ENCODE data around the gene FBXO46. TPM values are rescaled to one million over a fixed set of nuclear protein-coding genes. Genes with fewer than 3 reads are reported as not detected.

FBXO46 gene
- total and polyA plus RNA-seq, 2 of the 13 experiments (the other 11 are each of a cell fraction or from before 2014, with no cell fraction given): 6.2 to 6.4 TPM

DNA sequence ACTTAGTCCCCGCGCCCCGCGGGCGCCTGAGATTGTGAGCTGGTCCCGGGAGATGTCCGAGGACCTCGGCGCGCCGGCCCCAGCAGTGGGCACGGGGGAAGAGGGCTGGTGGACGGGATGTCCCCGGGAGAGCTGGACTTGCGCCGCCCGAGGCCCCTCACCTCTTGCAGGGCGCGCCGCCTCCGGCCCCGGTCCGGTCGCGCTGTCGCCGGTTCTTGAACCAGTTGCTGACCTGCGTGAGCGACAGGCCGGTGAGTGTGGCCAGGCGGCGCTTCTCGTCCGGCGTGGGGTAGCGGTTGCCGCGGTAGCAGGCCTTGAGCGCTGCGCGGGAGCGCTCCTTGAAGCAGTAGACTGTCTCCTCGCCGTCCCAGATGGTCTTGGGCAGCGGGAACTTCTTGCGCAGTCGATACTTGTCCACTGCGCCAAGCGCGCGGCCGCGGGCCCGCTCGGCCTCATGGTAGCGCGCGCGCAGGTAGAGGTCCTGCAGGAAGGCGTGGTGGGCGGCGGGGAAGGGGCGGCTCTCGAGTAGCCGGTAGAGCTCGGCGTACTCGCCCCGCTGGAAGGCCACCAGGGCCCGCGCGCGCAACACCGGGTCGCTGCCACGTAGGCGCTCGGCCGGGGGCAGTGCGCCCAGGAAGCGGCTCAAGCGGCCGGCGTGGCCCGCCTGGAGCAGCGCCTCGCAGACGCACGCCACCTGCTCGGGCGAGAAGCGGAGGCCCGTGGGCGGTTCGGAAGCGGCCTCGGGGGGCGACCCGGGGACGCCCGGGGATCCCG is 37.4 kb upstream of the FBXO46 start (continued):
- no peak for TF ChIP-seq CREM (IDR thresholded peaks at IDR 0.05)
- TF ChIP-seq CREM (CRISPR knock-in tag; IDR thresholded peaks at IDR 0.05): no peak
- TF ChIP-seq ZNF737 (CRISPR knock-in tag; IDR thresholded peaks at IDR 0.05; ENCODE audit: borderline replicate concordance): no peak
- no peak for TF ChIP-seq PHF5A (CRISPR knock-in tag; IDR thresholded peaks at IDR 0.05; ENCODE audit: low read depth, unreplicated experiment)
- TF ChIP-seq, protein P1, sequence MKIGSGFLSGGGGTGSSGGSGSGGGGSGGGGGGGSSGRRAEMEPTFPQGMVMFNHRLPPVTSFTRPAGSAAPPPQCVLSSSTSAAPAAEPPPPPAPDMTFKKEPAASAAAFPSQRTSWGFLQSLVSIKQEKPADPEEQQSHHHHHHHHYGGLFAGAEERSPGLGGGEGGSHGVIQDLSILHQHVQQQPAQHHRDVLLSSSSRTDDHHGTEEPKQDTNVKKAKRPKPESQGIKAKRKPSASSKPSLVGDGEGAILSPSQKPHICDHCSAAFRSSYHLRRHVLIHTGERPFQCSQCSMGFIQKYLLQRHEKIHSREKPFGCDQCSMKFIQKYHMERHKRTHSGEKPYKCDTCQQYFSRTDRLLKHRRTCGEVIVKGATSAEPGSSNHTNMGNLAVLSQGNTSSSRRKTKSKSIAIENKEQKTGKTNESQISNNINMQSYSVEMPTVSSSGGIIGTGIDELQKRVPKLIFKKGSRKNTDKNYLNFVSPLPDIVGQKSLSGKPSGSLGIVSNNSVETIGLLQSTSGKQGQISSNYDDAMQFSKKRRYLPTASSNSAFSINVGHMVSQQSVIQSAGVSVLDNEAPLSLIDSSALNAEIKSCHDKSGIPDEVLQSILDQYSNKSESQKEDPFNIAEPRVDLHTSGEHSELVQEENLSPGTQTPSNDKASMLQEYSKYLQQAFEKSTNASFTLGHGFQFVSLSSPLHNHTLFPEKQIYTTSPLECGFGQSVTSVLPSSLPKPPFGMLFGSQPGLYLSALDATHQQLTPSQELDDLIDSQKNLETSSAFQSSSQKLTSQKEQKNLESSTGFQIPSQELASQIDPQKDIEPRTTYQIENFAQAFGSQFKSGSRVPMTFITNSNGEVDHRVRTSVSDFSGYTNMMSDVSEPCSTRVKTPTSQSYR (CRISPR knock-in tag; IDR thresholded peaks at IDR 0.05; ENCODE audit: borderline replicate concordance): no peak
- no peak for TF ChIP-seq ZNF615 (CRISPR knock-in tag; IDR thresholded peaks at IDR 0.05; ENCODE audit: borderline replicate concordance)
- TF ChIP-seq MEIS2 (CRISPR knock-in tag; IDR thresholded peaks at IDR 0.05): no peak
- TF ChIP-seq, protein P2, sequence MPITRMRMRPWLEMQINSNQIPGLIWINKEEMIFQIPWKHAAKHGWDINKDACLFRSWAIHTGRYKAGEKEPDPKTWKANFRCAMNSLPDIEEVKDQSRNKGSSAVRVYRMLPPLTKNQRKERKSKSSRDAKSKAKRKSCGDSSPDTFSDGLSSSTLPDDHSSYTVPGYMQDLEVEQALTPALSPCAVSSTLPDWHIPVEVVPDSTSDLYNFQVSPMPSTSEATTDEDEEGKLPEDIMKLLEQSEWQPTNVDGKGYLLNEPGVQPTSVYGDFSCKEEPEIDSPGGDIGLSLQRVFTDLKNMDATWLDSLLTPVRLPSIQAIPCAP (CRISPR knock-in tag; IDR thresholded peaks at IDR 0.05; ENCODE audit: low read depth): no peak
- no peak for TF ChIP-seq ZBTB7B (CRISPR knock-in tag; IDR thresholded peaks at IDR 0.05)
- TF ChIP-seq, protein P3, sequence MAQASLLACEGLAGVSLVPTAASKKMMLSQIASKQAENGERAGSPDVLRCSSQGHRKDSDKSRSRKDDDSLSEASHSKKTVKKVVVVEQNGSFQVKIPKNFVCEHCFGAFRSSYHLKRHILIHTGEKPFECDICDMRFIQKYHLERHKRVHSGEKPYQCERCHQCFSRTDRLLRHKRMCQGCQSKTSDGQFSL (CRISPR knock-in tag; IDR thresholded peaks at IDR 0.05): no peak
- TF ChIP-seq, protein P4, sequence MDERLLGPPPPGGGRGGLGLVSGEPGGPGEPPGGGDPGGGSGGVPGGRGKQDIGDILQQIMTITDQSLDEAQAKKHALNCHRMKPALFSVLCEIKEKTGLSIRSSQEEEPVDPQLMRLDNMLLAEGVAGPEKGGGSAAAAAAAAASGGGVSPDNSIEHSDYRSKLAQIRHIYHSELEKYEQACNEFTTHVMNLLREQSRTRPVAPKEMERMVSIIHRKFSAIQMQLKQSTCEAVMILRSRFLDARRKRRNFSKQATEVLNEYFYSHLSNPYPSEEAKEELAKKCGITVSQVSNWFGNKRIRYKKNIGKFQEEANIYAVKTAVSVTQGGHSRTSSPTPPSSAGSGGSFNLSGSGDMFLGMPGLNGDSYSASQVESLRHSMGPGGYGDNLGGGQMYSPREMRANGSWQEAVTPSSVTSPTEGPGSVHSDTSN (CRISPR knock-in tag; IDR thresholded peaks at IDR 0.05): no peak
- TF ChIP-seq SRSF1 (optimal IDR thresholded peaks at IDR 0.05; ENCODE audit: low read depth, low read length): peak; percentile 32
- no peak for TF ChIP-seq ADNP (CRISPR knock-in tag; IDR thresholded peaks at IDR 0.05)
- TF ChIP-seq, protein P5, sequence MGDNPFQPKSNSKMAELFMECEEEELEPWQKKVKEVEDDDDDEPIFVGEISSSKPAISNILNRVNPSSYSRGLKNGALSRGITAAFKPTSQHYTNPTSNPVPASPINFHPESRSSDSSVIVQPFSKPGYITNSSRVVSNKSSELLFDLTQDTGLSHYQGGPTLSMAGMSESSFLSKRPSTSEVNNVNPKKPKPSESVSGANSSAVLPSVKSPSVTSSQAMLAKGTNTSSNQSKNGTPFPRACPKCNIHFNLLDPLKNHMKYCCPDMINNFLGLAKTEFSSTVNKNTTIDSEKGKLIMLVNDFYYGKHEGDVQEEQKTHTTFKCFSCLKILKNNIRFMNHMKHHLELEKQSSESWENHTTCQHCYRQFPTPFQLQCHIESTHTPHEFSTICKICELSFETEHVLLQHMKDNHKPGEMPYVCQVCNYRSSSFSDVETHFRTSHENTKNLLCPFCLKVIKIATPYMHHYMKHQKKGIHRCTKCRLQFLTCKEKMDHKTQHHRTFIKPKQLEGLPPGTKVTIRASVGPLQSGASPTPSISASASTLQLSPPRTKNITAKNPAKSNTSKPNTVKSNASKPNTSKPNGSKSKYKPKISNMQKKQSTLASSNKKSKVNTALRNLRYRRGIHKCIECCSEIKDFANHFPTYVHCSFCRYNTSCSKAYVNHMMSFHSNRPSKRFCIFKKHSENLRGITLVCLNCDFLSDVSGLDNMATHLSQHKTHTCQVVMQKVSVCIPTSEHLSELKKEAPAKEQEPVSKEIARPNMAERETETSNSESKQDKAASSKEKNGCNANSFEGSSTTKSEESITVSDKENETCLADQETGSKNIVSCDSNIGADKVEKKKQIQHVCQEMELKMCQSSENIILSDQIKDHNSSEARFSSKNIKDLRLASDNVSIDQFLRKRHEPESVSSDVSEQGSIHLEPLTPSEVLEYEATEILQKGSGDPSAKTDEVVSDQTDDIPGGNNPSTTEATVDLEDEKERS (CRISPR knock-in tag; IDR thresholded peaks at IDR 0.05): no peak
- TF ChIP-seq, protein P6, sequence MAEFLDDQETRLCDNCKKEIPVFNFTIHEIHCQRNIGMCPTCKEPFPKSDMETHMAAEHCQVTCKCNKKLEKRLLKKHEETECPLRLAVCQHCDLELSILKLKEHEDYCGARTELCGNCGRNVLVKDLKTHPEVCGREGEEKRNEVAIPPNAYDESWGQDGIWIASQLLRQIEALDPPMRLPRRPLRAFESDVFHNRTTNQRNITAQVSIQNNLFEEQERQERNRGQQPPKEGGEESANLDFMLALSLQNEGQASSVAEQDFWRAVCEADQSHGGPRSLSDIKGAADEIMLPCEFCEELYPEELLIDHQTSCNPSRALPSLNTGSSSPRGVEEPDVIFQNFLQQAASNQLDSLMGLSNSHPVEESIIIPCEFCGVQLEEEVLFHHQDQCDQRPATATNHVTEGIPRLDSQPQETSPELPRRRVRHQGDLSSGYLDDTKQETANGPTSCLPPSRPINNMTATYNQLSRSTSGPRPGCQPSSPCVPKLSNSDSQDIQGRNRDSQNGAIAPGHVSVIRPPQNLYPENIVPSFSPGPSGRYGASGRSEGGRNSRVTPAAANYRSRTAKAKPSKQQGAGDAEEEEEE (CRISPR knock-in tag; IDR thresholded peaks at IDR 0.05; ENCODE audit: borderline replicate concordance): no peak
- TF ChIP-seq HCFC1 (IDR thresholded peaks at IDR 0.05; ENCODE audit: low read depth, low read length): no peak
- 0 out of 4 replicates have a peak, but pooled peaks of 1 of the 2 experiments have one; percentile 26 for TF ChIP-seq POLR2A (IDR thresholded peaks at IDR 0.05; ENCODE audit: insufficient read depth in 1 of 2, low read depth in 2 of 2, low read length in 2 of 2)
